GM23338 (cell line): ENCODE measurements around the gene BAIAP2. TPM values are rescaled to one million over a fixed set of nuclear protein-coding genes. Genes with fewer than 3 reads are reported as not detected.

Experiments used
- ATAC-seq: fragments of 200-7000 bp; cut with Tn5 transposase; 3 replicates; pipeline ENCODE4 v1.9.1; 2020
- DNase-seq: peaks from one replicate; pipeline ENCODE4 v3.0.0-alpha.2; 2015; ENCODE audit warnings: low spot score
- H2AFZ ChIP-seq: fragments of 200-600 bp; sonication (generic); 2 replicates; pipeline ENCODE4 v1.8.0; 2016; ENCODE audit warnings: antibody characterized with exemption, mild to moderate bottlenecking, moderate library complexity
- H3F3A ChIP-seq: fragments of 200-600 bp; sonication (generic); replicated peaks from 2 replicates; pipeline ENCODE4 v1.8.0; 2017; ENCODE audit warnings: antibody characterized with exemption, mixed run types, low read depth
- H3K27ac ChIP-seq: fragments of 200-600 bp; sonication (generic); 2 replicates; pipeline ENCODE4 v1.6.1; 2016; ENCODE audit warnings: low read depth
- H3K27me3 ChIP-seq: fragments of 200-600 bp; sonication (generic); 2 replicates; pipeline ENCODE4 v1.8.0; 2016; ENCODE audit warnings: mild to moderate bottlenecking, mixed run types, moderate library complexity; ENCODE audit not compliant: insufficient read depth
- H3K36me3 ChIP-seq: fragments of 200-600 bp; sonication (generic); 2 replicates; pipeline ENCODE4 v1.8.0; 2016; ENCODE audit warnings: mild to moderate bottlenecking; ENCODE audit not compliant: insufficient read depth
- H3K4me1 ChIP-seq: fragments of 200-600 bp; sonication (generic); 2 replicates; pipeline ENCODE4 v1.8.0; 2016; ENCODE audit warnings: mild to moderate bottlenecking, moderate library complexity; ENCODE audit not compliant: insufficient read depth
- H3K4me2 ChIP-seq: fragments of 200-600 bp; sonication (generic); 2 replicates; pipeline ENCODE4 v1.7.1; 2017; ENCODE audit warnings: mixed run types
- H3K4me3 ChIP-seq: fragments of 200-600 bp; sonication (generic); 2 replicates; pipeline ENCODE4 v1.6.1; 2016; ENCODE audit warnings: mixed run types
- H3K79me2 ChIP-seq: fragments of 200-600 bp; sonication (generic); replicated peaks from 2 replicates; pipeline ENCODE4 v1.8.0; 2017; ENCODE audit warnings: mild to moderate bottlenecking; ENCODE audit not compliant: insufficient read depth
- H3K9me2 ChIP-seq: fragments of 200-600 bp; sonication (generic); 2 replicates; pipeline ENCODE4 v1.8.0; 2017; ENCODE audit not compliant: insufficient read depth
- H4K20me1 ChIP-seq: fragments of 200-600 bp; sonication (generic); replicated peaks from 2 replicates; pipeline ENCODE4 v1.8.0; 2017; ENCODE audit warnings: mild to moderate bottlenecking; ENCODE audit not compliant: insufficient read depth
- H3K27ac Mint-ChIP-seq: 2 replicates; pipeline ENCODE4 v1.8.0; 2020; ENCODE audit warnings: inconsistent platforms, mild to moderate bottlenecking, moderate library complexity, mixed read lengths
- H3K27me3 Mint-ChIP-seq: 3 replicates; pipeline ENCODE4 v1.8.0; 2022; ENCODE audit warnings: low read depth, mild to moderate bottlenecking, moderate library complexity, mixed read lengths, inconsistent platforms; ENCODE audit not compliant: insufficient read depth, poor library complexity
- H3K36me3 Mint-ChIP-seq: 3 replicates; pipeline ENCODE4 v1.8.0; 2021; ENCODE audit warnings: low read depth, mild to moderate bottlenecking, inconsistent platforms, moderate library complexity, mixed read lengths
- H3K4me1 Mint-ChIP-seq: 3 replicates; pipeline ENCODE4 v1.8.0; 2020; ENCODE audit warnings: mild to moderate bottlenecking, inconsistent platforms, mixed read lengths
- H3K4me3 Mint-ChIP-seq: 3 replicates; pipeline ENCODE4 v1.8.0; 2021; ENCODE audit warnings: moderate library complexity, mild to moderate bottlenecking, inconsistent platforms, mixed read lengths
- H3K9me3 Mint-ChIP-seq: 3 replicates; pipeline ENCODE4 v1.8.0; 2020; ENCODE audit warnings: moderate library complexity, mild to moderate bottlenecking, inconsistent platforms, mixed read lengths
- CREB1 ChIP-seq: fragments of 250-450 bp; sonication (Bioruptor Pico); IDR thresholded peaks from 2 replicates; pipeline ENCODE4 v1.5.0; 2020; ENCODE audit warnings: low read depth, mild to moderate bottlenecking, moderate library complexity
- EZH2 ChIP-seq: fragments of 200-600 bp; sonication (generic); IDR thresholded peaks from one replicate; pipeline ENCODE4 v1.8.0; 2017; ENCODE audit warnings: antibody characterized with exemption, mild to moderate bottlenecking, low read depth; ENCODE audit not compliant: unreplicated experiment
- EZH2phosphoT487 ChIP-seq: fragments of 200-600 bp; sonication (generic); IDR thresholded peaks from one replicate; pipeline ENCODE4 v1.8.1; 2018; ENCODE audit warnings: antibody characterized with exemption; ENCODE audit not compliant: unreplicated experiment
- JUNB ChIP-seq: IDR thresholded peaks from one replicate; pipeline ENCODE4 v1.6.1; 2016; ENCODE audit warnings: antibody characterized with exemption; ENCODE audit not compliant: unreplicated experiment
- NANOG ChIP-seq: IDR thresholded peaks from 2 replicates; pipeline ENCODE4 v1.6.1; 2016; ENCODE audit warnings: antibody characterized with exemption, borderline replicate concordance
- POLR2AphosphoS5 ChIP-seq: IDR thresholded peaks from 2 replicates; pipeline ENCODE4 v1.6.1; 2016; ENCODE audit warnings: antibody characterized with exemption, low read depth
- STAT1 ChIP-seq: IDR thresholded peaks from one replicate; pipeline ENCODE4 v1.6.1; 2016; ENCODE audit warnings: antibody characterized with exemption; ENCODE audit not compliant: unreplicated experiment
- ZNF114 ChIP-seq: fragments of 250-450 bp; sonication (Bioruptor Pico); IDR thresholded peaks from 2 replicates; pipeline ENCODE4 v1.5.0; 2020; ENCODE audit warnings: mild to moderate bottlenecking, moderate library complexity
- ZNF331 ChIP-seq: fragments of 250-450 bp; sonication (Bioruptor Pico); IDR thresholded peaks from 2 replicates; pipeline ENCODE4 v1.5.0; 2020; ENCODE audit warnings: low read depth, mild to moderate bottlenecking, moderate library complexity
- polyA plus RNA-seq: library from polyadenylated mRNA; unstranded; fragments of >200 nt; fragmentation: Nextera tagmentation; extraction: Ambion mirVana; gene quantifications from 2 replicates; pipeline ENCODE4 v1.2.1, GENCODE V29; 2016
- total RNA-seq: library from RNA; depleted of rRNA; stranded (reverse); fragments of >200 nt; shearing (Covaris generic); gene quantifications from 2 replicates; pipeline ENCODE4 v1.2.3, GENCODE V29; 2014
- TF ChIP-seq, protein P1 (sequence below): fragments of 250-450 bp; sonication (Bioruptor Pico); IDR thresholded peaks from 2 replicates; pipeline ENCODE4 v1.5.0; 2020; ENCODE audit warnings: mild to moderate bottlenecking, moderate library complexity
- TF ChIP-seq, protein P2 (sequence below): IDR thresholded peaks from one replicate; pipeline ENCODE4 v1.6.1; 2018; ENCODE audit warnings: antibody characterized with exemption; ENCODE audit not compliant: unreplicated experiment
- TF ChIP-seq, protein P3 (sequence below), 2 experiments: fragments of 200-600 bp in 1 of 2; sonication (generic) in 1 of 2; conservative IDR thresholded peaks; 2 replicates each; pipeline versions ENCODE4 v1.5.1 to v1.6.1; 2016 to 2017; ENCODE audit warnings: antibody characterized with exemption in 2 of 2, low read depth in 2 of 2, mild to moderate bottlenecking in 2 of 2, moderate library complexity in 1 of 2
- TF ChIP-seq, protein P4 (sequence below): IDR thresholded peaks from 2 replicates; pipeline ENCODE4 v1.6.1; 2016; ENCODE audit warnings: antibody characterized with exemption

The BAIAP2 gene
- total and polyA plus RNA-seq, 2 experiments from 2014 or later: 21.7 to 22.7 TPM

DNA sequence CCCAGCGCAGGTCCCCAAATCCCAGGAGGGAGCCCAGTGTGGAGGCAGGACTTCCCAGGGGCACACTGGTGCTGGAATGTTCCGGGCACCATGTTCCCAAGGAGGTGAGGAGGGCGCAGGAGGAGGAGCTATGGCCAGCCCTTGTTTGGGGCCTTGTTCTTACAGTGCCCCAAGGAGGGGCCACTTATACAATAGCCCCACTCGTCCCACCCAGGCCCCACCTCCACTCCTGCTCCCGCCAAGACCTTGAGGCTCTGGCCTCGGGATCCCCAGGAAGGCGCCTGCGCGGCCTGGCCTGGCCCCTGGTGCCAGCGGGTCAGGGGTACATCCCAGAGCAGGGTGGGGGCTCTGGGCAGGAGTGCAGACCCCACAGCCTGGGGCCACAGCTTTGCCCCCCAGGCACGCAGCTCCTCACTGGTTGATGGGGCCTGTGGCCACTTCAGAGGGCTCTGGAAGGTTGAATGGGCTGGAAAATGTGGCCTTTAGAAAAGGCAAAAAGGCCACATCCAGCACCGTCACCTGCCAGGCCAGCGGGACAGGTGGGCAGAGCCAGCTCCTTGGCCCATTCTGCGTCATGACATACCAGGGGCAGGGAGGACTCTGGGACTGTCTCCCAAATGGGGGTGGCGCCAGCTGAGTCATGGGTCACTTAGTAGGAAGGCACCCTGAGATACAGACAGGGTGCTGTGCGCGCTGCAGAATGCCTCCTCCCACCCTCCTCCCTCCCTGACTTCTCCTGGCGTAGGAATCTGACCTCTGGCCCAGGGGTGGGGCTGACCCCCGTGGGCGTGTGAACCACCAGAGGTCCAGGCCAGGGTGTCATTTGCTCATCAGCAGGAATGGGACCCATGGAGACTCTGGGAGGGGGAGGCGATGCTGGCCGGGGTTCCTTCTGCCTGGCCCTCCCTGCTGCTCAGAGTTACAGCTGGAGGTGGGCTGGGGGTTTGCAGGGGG, 98.1 kb downstream of the BAIAP2 start:
- Histone ChIP-seq H3K4me1 (no peaks in the 10 kb centered on the region), H3K9me2 (no peaks in the 10 kb centered on the region), H4K20me1 (no peaks in the 10 kb centered on the region), H3K27ac (no peak overlapping the region), H3K27me3 (no peaks in the 10 kb centered on the region), H2AFZ (no peak overlapping the region), H3K79me2 (no peaks in the 10 kb centered on the region), H3K4me3 (no peak overlapping the region), H3K36me3 (no peaks in the 10 kb centered on the region), H3K4me2 (no peak overlapping the region), H3F3A (peaks cover 7% of the 10 kb centered on the region)
- Mint-ChIP-seq H3K27me3 (peaks cover 7% of the 10 kb centered on the region), H3K27ac (no peak overlapping the region), H3K4me1 (no peaks in the 10 kb centered on the region), H3K4me3 (no peak overlapping the region), H3K9me3 (peaks cover 5% of the 10 kb centered on the region), H3K36me3 (no peaks in the 10 kb centered on the region)
- DNase-seq (no peak), ATAC-seq (no peak)
- TF ChIP-seq STAT1: no peak
- TF ChIP-seq NANOG: no peak
- TF ChIP-seq, protein P1, sequence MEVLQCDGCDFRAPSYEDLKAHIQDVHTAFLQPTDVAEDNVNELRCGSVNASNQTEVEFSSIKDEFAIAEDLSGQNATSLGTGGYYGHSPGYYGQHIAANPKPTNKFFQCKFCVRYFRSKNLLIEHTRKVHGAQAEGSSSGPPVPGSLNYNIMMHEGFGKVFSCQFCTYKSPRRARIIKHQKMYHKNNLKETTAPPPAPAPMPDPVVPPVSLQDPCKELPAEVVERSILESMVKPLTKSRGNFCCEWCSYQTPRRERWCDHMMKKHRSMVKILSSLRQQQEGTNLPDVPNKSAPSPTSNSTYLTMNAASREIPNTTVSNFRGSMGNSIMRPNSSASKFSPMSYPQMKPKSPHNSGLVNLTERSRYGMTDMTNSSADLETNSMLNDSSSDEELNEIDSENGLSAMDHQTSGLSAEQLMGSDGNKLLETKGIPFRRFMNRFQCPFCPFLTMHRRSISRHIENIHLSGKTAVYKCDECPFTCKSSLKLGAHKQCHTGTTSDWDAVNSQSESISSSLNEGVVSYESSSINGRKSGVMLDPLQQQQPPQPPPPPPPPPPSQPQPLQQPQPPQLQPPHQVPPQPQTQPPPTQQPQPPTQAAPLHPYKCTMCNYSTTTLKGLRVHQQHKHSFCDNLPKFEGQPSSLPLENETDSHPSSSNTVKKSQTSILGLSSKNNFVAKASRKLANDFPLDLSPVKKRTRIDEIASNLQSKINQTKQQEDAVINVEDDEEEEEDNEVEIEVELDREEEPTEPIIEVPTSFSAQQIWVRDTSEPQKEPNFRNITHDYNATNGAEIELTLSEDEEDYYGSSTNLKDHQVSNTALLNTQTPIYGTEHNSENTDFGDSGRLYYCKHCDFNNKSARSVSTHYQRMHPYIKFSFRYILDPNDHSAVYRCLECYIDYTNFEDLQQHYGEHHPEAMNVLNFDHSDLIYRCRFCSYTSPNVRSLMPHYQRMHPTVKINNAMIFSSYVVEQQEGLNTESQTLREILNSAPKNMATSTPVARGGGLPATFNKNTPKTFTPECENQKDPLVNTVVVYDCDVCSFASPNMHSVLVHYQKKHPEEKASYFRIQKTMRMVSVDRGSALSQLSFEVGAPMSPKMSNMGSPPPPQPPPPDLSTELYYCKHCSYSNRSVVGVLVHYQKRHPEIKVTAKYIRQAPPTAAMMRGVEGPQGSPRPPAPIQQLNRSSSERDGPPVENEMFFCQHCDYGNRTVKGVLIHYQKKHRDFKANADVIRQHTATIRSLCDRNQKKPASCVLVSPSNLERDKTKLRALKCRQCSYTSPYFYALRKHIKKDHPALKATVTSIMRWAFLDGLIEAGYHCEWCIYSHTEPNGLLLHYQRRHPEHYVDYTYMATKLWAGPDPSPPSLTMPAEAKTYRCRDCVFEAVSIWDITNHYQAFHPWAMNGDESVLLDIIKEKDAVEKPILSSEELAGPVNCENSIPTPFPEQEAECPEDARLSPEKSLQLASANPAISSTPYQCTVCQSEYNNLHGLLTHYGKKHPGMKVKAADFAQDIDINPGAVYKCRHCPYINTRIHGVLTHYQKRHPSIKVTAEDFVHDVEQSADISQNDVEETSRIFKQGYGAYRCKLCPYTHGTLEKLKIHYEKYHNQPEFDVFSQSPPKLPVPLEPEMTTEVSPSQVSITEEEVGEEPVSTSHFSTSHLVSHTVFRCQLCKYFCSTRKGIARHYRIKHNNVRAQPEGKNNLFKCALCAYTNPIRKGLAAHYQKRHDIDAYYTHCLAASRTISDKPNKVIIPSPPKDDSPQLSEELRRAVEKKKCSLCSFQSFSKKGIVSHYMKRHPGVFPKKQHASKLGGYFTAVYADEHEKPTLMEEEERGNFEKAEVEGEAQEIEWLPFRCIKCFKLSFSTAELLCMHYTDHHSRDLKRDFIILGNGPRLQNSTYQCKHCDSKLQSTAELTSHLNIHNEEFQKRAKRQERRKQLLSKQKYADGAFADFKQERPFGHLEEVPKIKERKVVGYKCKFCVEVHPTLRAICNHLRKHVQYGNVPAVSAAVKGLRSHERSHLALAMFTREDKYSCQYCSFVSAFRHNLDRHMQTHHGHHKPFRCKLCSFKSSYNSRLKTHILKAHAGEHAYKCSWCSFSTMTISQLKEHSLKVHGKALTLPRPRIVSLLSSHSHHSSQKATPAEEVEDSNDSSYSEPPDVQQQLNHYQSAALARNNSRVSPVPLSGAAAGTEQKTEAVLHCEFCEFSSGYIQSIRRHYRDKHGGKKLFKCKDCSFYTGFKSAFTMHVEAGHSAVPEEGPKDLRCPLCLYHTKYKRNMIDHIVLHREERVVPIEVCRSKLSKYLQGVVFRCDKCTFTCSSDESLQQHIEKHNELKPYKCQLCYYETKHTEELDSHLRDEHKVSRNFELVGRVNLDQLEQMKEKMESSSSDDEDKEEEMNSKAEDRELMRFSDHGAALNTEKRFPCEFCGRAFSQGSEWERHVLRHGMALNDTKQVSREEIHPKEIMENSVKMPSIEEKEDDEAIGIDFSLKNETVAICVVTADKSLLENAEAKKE (CRISPR knock-in tag): no peak
- no peak for TF ChIP-seq EZH2phosphoT487
- no peak for TF ChIP-seq POLR2AphosphoS5
- TF ChIP-seq EZH2: no peak
- TF ChIP-seq, protein P2, sequence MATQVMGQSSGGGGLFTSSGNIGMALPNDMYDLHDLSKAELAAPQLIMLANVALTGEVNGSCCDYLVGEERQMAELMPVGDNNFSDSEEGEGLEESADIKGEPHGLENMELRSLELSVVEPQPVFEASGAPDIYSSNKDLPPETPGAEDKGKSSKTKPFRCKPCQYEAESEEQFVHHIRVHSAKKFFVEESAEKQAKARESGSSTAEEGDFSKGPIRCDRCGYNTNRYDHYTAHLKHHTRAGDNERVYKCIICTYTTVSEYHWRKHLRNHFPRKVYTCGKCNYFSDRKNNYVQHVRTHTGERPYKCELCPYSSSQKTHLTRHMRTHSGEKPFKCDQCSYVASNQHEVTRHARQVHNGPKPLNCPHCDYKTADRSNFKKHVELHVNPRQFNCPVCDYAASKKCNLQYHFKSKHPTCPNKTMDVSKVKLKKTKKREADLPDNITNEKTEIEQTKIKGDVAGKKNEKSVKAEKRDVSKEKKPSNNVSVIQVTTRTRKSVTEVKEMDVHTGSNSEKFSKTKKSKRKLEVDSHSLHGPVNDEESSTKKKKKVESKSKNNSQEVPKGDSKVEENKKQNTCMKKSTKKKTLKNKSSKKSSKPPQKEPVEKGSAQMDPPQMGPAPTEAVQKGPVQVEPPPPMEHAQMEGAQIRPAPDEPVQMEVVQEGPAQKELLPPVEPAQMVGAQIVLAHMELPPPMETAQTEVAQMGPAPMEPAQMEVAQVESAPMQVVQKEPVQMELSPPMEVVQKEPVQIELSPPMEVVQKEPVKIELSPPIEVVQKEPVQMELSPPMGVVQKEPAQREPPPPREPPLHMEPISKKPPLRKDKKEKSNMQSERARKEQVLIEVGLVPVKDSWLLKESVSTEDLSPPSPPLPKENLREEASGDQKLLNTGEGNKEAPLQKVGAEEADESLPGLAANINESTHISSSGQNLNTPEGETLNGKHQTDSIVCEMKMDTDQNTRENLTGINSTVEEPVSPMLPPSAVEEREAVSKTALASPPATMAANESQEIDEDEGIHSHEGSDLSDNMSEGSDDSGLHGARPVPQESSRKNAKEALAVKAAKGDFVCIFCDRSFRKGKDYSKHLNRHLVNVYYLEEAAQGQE: no peak
- TF ChIP-seq, protein P3, sequence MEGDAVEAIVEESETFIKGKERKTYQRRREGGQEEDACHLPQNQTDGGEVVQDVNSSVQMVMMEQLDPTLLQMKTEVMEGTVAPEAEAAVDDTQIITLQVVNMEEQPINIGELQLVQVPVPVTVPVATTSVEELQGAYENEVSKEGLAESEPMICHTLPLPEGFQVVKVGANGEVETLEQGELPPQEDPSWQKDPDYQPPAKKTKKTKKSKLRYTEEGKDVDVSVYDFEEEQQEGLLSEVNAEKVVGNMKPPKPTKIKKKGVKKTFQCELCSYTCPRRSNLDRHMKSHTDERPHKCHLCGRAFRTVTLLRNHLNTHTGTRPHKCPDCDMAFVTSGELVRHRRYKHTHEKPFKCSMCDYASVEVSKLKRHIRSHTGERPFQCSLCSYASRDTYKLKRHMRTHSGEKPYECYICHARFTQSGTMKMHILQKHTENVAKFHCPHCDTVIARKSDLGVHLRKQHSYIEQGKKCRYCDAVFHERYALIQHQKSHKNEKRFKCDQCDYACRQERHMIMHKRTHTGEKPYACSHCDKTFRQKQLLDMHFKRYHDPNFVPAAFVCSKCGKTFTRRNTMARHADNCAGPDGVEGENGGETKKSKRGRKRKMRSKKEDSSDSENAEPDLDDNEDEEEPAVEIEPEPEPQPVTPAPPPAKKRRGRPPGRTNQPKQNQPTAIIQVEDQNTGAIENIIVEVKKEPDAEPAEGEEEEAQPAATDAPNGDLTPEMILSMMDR (conservative IDR thresholded peaks at IDR 0.05; ENCODE audit: low read depth in 2 of 2): no peak
- TF ChIP-seq ZNF331 (CRISPR knock-in tag): no peak
- TF ChIP-seq ZNF114 (CRISPR knock-in tag): no peak
- TF ChIP-seq CREB1 (CRISPR knock-in tag): no peak
- no peak for TF ChIP-seq JUNB
- TF ChIP-seq, protein P4, sequence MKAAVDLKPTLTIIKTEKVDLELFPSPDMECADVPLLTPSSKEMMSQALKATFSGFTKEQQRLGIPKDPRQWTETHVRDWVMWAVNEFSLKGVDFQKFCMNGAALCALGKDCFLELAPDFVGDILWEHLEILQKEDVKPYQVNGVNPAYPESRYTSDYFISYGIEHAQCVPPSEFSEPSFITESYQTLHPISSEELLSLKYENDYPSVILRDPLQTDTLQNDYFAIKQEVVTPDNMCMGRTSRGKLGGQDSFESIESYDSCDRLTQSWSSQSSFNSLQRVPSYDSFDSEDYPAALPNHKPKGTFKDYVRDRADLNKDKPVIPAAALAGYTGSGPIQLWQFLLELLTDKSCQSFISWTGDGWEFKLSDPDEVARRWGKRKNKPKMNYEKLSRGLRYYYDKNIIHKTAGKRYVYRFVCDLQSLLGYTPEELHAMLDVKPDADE: no peak
